Measurements from ENCODE around the gene ZBTB7C. TPM values are rescaled to one million over a fixed set of nuclear protein-coding genes. Genes with fewer than 3 reads are reported as not detected.

The ZBTB7C gene
- polyA plus RNA-seq, 1 of the 3 experiments (the other 2 are of a cell fraction) = 0.05 TPM

- Histone ChIP-seq H3K4me3 (ENCODE audit: low read depth in 2 of 2, low read length in 1 of 2) (no peak overlapping the region), H4K20me1 (ENCODE audit: insufficient read depth) (no peaks in the 10 kb centered on the region), H3K9ac (no peak overlapping the region), H2AFZ (ENCODE audit: low read depth) (no peak overlapping the region), H3K79me2 (ENCODE audit: insufficient read depth) (no peaks in the 10 kb centered on the region), H3F3A (replicated peaks; ENCODE audit: insufficient read depth) (no peaks in the 10 kb centered on the region), H3K27ac (ENCODE audit: low read depth in 2 of 2, low read length in 1 of 2) (peak overlapping the region in 1 of 2 experiments; percentile 97; a peak in 2 of 4 replicates), H3K27me3 (ENCODE audit: insufficient read depth) (peaks cover 8% of the 10 kb centered on the region; the same call in 1 of the 2 replicates), H3K36me3 (replicated peaks in 1 of 2; ENCODE audit: control insufficient read depth in 1 of 2, insufficient read depth in 2 of 2, low read length in 1 of 2) (no peaks in the 10 kb centered on the region), H3K9me2 (no peaks in the 10 kb centered on the region), H3K4me2 (no peak overlapping the region), H3K9me3 (no peaks in the 10 kb centered on the region), H3K4me1 (ENCODE audit: control insufficient read depth in 1 of 2, insufficient read depth in 2 of 2, low read depth in 1 of 2, low read length in 1 of 2) (peaks cover 0 to 64% of the 10 kb centered on the region in 2 experiments; a peak in 2 of 4 replicates)
- DNase-seq = no peak
- TF ChIP-seq RCOR1 (IDR thresholded peaks at IDR 0.05; ENCODE audit: low read length) (no peak), REST (IDR thresholded peaks at IDR 0.05; ENCODE audit: low read depth, low read length) (no peak), IRF3 (IDR thresholded peaks at IDR 0.05; ENCODE audit: low read depth, low read length) (no peak), MEF2A (IDR thresholded peaks at IDR 0.05; ENCODE audit: borderline replicate concordance, low read depth) (no peak), TCF12 (IDR thresholded peaks at IDR 0.05) (no peak), NRF1 (IDR thresholded peaks at IDR 0.05; ENCODE audit: low read depth, low read length) (no peak), USF1 (IDR thresholded peaks at IDR 0.05; ENCODE audit: borderline replicate concordance, low read depth) (no peak)
- POLR2A ChIA-PET = interaction anchor here (0.7 to 2.5 kb wide), 7 partner anchors 11 to 150 kb away, joined by 3 to 7 read pairs (median 4); no protein-coding TSS in a partner anchor
- 65% methylated on average over 3 of the region's 3 CpGs for WGBS (ENCODE audit: low lambda C conversion rate)
- CTCF ChIA-PET = interaction anchor here (0.7 to 3.7 kb wide), 18 partner anchors 11 to 263 kb away, joined by 3 to 20 read pairs (median 5); no protein-coding TSS in a partner anchor
Observed at GRCh38 chr18:48182779-48183178, 226.4 kb downstream of the ZBTB7C start.

- Histone ChIP-seq H3K9me3 (no peaks in the 10 kb centered on the region), H3K9me2 (no peaks in the 10 kb centered on the region), H3K4me1 (ENCODE audit: control insufficient read depth in 1 of 2, insufficient read depth in 2 of 2, low read depth in 1 of 2, low read length in 1 of 2) (peaks cover 0 to 69% of the 10 kb centered on the region in 2 experiments; a peak in 2 of 4 replicates), H4K20me1 (ENCODE audit: insufficient read depth) (no peaks in the 10 kb centered on the region), H2AFZ (ENCODE audit: low read depth) (no peak overlapping the region), H3K4me3 (ENCODE audit: low read depth in 2 of 2, low read length in 1 of 2) (no peak overlapping the region), H3K36me3 (replicated peaks in 1 of 2; ENCODE audit: control insufficient read depth in 1 of 2, insufficient read depth in 2 of 2, low read length in 1 of 2) (no peaks in the 10 kb centered on the region), H3F3A (replicated peaks; ENCODE audit: insufficient read depth) (no peaks in the 10 kb centered on the region), H3K9ac (no peak overlapping the region), H3K4me2 (no peak overlapping the region), H3K27me3 (ENCODE audit: insufficient read depth) (peaks cover 6% of the 10 kb centered on the region; the same call in 1 of the 2 replicates), H3K27ac (ENCODE audit: low read depth in 2 of 2, low read length in 1 of 2) (peak overlapping the region in 1 of 2 experiments; percentile 97; a peak in 2 of 4 replicates), H3K79me2 (ENCODE audit: insufficient read depth) (no peaks in the 10 kb centered on the region)
- peak; percentile 68 for DNase-seq
- WGBS (ENCODE audit: low lambda C conversion rate) = 20% methylated on average over 4 of the region's 4 CpGs
- ChIA-PET CTCF (interaction anchor here (0.7 to 3.7 kb wide), 27 partner anchors 10 to 265 kb away, joined by 3 to 20 read pairs (median 4); no protein-coding TSS in a partner anchor), POLR2A (interaction anchor here (0.5 to 2.5 kb wide), 13 partner anchors 10 to 151 kb away, joined by 3 to 14 read pairs (median 4); no protein-coding TSS in a partner anchor)
- peak in 1 of 2 experiments; percentile 99; a peak in 2 of 4 replicates for TF ChIP-seq EP300 (IDR thresholded peaks at IDR 0.05; ENCODE audit: borderline replicate concordance in 1 of 2, low read depth in 1 of 2, low read length in 1 of 2)
- no peak for TF ChIP-seq YY1 (IDR thresholded peaks at IDR 0.05; ENCODE audit: low read depth)
- TF ChIP-seq TAF1 (IDR thresholded peaks at IDR 0.05; ENCODE audit: borderline replicate concordance, low read depth, low read length) = no peak
- no peak for TF ChIP-seq SMC3 (IDR thresholded peaks at IDR 0.05; ENCODE audit: low read depth, low read length)
- TF ChIP-seq MAX (IDR thresholded peaks at IDR 0.05; ENCODE audit: low read depth) = no peak
- TF ChIP-seq ELF1 (IDR thresholded peaks at IDR 0.05) = no peak
- no peak for TF ChIP-seq ZBTB33 (IDR thresholded peaks at IDR 0.05; ENCODE audit: borderline replicate concordance, low read depth)
- no peak for TF ChIP-seq CTCF (IDR thresholded peaks at IDR 0.05)
- peak; percentile 87 for TF ChIP-seq FOXJ3 (CRISPR knock-in tag; IDR thresholded peaks at IDR 0.05)
Observed at GRCh38 chr18:48181857-48182256, 227.3 kb downstream of the ZBTB7C start.

All from SK-N-SH (cell line).